ENCODE data around the gene KIR2DL4. TPM values are rescaled to one million over a fixed set of nuclear protein-coding genes. Genes with fewer than 3 reads are reported as not detected.
"Not testable (repeated sequence)": the region's sequence is repeated elsewhere in the genome, so short reads cannot be mapped to it uniquely, and the experiment has no call there.

The KIR2DL4 gene
- total RNA-seq, 1 donor from 2014 or later, result 0.38 TPM

DNA sequence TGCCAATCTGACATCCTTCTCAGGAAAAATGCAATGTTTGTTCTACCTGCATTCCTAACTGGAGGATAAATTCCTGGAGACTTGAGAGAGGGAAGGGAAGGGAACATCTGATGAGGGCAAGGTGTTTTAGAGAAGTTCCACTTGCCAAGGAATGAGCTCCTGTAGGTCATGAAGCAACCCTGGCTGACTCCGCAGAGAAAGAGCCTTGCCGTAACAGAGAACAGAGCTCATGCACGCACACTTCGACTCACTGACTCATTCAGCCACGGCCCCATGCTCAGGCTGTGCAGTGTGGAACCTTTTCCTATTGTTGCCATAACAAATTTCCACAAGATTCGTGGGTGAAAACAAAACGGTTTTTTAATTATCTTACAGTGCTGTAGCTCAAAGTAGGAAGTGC is 24.5 kb upstream of the KIR2DL4 start:
- ATAC-seq; H3K27me3 ChIP-seq (ENCODE audit: low read depth); H3K4me3 ChIP-seq; intact Hi-C loops (cut with DNase I); H3K27ac ChIP-seq; H3K36me3 ChIP-seq; DNase-seq; H3K4me1 ChIP-seq; H3K9me3 ChIP-seq: not testable (repeated sequence)

DNA sequence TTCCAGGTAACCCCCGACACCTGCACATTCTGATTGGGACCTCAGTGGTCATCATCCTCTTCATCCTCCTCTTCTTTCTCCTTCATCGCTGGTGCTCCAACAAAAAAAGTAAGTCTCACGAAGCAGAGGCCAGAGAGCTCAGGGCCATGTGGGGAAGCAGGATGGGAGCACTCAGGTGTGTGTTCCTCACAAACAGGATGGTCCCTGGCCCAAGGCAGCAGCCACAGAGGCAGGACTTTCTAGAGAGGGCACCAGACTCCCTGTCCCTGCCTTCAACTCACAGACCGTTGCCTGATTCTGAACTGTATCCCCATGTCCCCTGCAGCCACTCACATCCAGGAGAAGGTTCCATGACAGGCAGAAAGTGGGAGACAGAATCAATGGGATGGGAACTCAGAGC is 20.5 kb upstream of the KIR2DL4 start:
- ATAC-seq; H3K9me3 ChIP-seq; H3K27ac ChIP-seq; H3K4me3 ChIP-seq; H3K27me3 ChIP-seq (ENCODE audit: low read depth); H3K36me3 ChIP-seq; DNase-seq; intact Hi-C loops (cut with DNase I); H3K4me1 ChIP-seq: not testable (repeated sequence)

GRCh38 chr19:54786091-54786723 is 17.2 kb upstream of the KIR2DL4 start:
- H3K4me1 ChIP-seq; H3K4me3 ChIP-seq; H3K27me3 ChIP-seq (ENCODE audit: low read depth); intact Hi-C loops (cut with DNase I); H3K27ac ChIP-seq; DNase-seq; ATAC-seq; H3K9me3 ChIP-seq; H3K36me3 ChIP-seq: not testable (repeated sequence)

- H3K9me3 ChIP-seq; H3K4me3 ChIP-seq; H3K27me3 ChIP-seq (ENCODE audit: low read depth); H3K36me3 ChIP-seq; DNase-seq; H3K27ac ChIP-seq; H3K4me1 ChIP-seq; ATAC-seq; intact Hi-C loops (cut with DNase I): not testable (repeated sequence)
These were observed 15.3 kb upstream of the KIR2DL4 start for GRCh38 chr19:54788154-54788553.

GRCh38 chr19:54790711-54791110 is 12.7 kb upstream of the KIR2DL4 start:
- no peak for DNase-seq

DNA sequence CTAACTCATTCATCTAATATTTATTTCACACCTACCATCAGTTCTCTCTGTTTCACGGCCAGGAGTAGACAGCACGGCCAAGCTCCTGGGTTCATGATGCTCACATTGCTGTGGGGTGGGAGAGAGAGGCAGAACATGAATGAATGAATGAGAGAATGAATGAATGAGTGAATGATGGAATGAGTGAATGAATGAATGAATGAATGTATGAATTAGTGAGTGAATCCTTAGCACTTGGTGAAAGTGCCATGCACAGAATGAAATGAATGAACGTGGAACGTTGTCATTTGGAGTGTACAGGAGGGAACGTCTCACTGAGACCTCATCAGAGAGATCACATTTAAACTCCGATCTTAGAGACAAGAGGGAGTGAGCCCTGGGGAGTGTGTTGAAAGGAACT is 11.9 kb upstream of the KIR2DL4 start:
- no peak for ATAC-seq
- intact Hi-C loops (cut with DNase I), result no loop called here
- DNase-seq, result no peak

More at GRCh38 chr19:54790711-54791110, 12.7 kb upstream of the KIR2DL4 start:
- Histone ChIP-seq H3K27me3 (ENCODE audit: low read depth) (no peaks in the 10 kb centered on the region), H3K4me3 (no peak overlapping the region), H3K9me3 (no peaks in the 10 kb centered on the region), H3K27ac (no peak overlapping the region), H3K36me3 (no peaks in the 10 kb centered on the region), H3K4me1 (no peaks in the 10 kb centered on the region)
- intact Hi-C loops (cut with DNase I), result no loop called here
- ATAC-seq, result no peak
- TF ChIP-seq, protein P1, sequence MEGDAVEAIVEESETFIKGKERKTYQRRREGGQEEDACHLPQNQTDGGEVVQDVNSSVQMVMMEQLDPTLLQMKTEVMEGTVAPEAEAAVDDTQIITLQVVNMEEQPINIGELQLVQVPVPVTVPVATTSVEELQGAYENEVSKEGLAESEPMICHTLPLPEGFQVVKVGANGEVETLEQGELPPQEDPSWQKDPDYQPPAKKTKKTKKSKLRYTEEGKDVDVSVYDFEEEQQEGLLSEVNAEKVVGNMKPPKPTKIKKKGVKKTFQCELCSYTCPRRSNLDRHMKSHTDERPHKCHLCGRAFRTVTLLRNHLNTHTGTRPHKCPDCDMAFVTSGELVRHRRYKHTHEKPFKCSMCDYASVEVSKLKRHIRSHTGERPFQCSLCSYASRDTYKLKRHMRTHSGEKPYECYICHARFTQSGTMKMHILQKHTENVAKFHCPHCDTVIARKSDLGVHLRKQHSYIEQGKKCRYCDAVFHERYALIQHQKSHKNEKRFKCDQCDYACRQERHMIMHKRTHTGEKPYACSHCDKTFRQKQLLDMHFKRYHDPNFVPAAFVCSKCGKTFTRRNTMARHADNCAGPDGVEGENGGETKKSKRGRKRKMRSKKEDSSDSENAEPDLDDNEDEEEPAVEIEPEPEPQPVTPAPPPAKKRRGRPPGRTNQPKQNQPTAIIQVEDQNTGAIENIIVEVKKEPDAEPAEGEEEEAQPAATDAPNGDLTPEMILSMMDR (IDR thresholded peaks at IDR 0.05), result no peak

GRCh38 chr19:54792814-54793213 is 10.6 kb upstream of the KIR2DL4 start:
- H3K27me3 ChIP-seq (ENCODE audit: low read depth), result peaks cover 7% of the 10 kb centered on the region
- ATAC-seq, result no peak
- H3K9me3 ChIP-seq, result no peaks in the 10 kb centered on the region
- no peak overlapping the region for H3K27ac ChIP-seq
- H3K4me1 ChIP-seq, result no peaks in the 10 kb centered on the region
- intact Hi-C loops (cut with DNase I), result no loop called here
- peak overlapping the region; percentile 28 for H3K4me3 ChIP-seq
- H3K36me3 ChIP-seq, result no peaks in the 10 kb centered on the region
- TF ChIP-seq, protein P1 (IDR thresholded peaks at IDR 0.05), result no peak
- DNase-seq, result no peak

More for the DNA sequence above, 11.9 kb upstream of the KIR2DL4 start:
- no peaks in the 10 kb centered on the region for H3K9me3 ChIP-seq
- H3K27me3 ChIP-seq (ENCODE audit: low read depth), result no peaks in the 10 kb centered on the region
- H3K36me3 ChIP-seq, result no peaks in the 10 kb centered on the region
- H3K4me1 ChIP-seq, result no peaks in the 10 kb centered on the region
- H3K4me3 ChIP-seq, result no peak overlapping the region
- TF ChIP-seq, protein P1 (IDR thresholded peaks at IDR 0.05), result no peak
- H3K27ac ChIP-seq, result no peak overlapping the region
